ENCODE results near the gene ABCC5. TPM values are rescaled to one million over a fixed set of nuclear protein-coding genes. Genes with fewer than 3 reads are reported as not detected.

ABCC5 gene
- total RNA-seq, 1 experiment from 2014 or later, result 37.6 TPM

DNA sequence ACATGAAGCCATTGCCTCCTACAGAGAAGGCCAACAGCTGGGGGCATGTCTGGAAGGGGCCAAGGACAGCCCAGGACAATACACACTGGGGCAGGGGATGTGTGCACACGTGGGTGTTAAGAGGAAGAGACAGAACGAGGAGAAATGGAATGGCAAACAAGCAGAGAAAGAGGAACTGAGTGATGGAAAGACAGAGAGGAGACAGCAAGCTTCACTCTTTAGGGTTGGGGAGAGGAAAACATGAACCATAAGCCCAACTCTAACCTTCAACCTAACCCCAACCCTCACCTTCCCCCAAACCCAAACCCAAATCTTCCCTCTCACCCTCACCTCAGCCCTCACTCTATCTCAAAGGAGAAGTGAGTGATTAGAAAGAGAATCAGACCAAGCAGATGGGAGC, 121.1 kb downstream of the ABCC5 start:
- Mint-ChIP-seq H3K27me3 (ENCODE audit: low read depth) (peaks cover 6% of the 10 kb centered on the region; the same call in 1 of the 2 replicates), H3K36me3 (ENCODE audit: insufficient read depth in 1 of 3, low read depth in 3 of 3) (0 out of 7 replicates have a peak, but pooled peaks cover 0 to 2% (median 0%) of the 10 kb centered on the region in 3 experiments), H3K4me3 (no peak overlapping the region), H3K9me3 (peaks cover 5 to 6% of the 10 kb centered on the region in 2 experiments; a peak in 2 of 5 replicates), H3K27ac (no peak overlapping the region), H3K4me1 (peaks cover 6% of the 10 kb centered on the region in 2 experiments)
- H3K4ac ChIP-seq (ENCODE audit: low read depth, low read length), result no peak overlapping the region
- no peak overlapping the region for H3K27ac ChIP-seq (ENCODE audit: insufficient read length, low read depth, low read length)
- DNase-seq, result no peak
- H3K18ac ChIP-seq (ENCODE audit: insufficient read length, low read depth, low read length), result no peak overlapping the region
- no peak overlapping the region for H2BK120ac ChIP-seq (ENCODE audit: low read depth, low read length, poor library complexity, severe bottlenecking)
- no peak overlapping the region for H4K91ac ChIP-seq (ENCODE audit: insufficient read length, low read depth, low read length)
- H3K4me1 ChIP-seq (ENCODE audit: insufficient read depth, low read length), result no peaks in the 10 kb centered on the region
- no peak overlapping the region for H2BK20ac ChIP-seq (ENCODE audit: low read depth, low read length, poor library complexity, severe bottlenecking)
- H2AFZ ChIP-seq (ENCODE audit: low read length), result no peak overlapping the region
- no peak overlapping the region for H3T11ph ChIP-seq (ENCODE audit: low read length)
- H4K20me1 ChIP-seq (ENCODE audit: control insufficient read depth, insufficient read depth, insufficient read length), result no peaks in the 10 kb centered on the region
- no peak overlapping the region for H3K14ac ChIP-seq (ENCODE audit: insufficient read depth, low read length)
- TF ChIP-seq, protein P1, sequence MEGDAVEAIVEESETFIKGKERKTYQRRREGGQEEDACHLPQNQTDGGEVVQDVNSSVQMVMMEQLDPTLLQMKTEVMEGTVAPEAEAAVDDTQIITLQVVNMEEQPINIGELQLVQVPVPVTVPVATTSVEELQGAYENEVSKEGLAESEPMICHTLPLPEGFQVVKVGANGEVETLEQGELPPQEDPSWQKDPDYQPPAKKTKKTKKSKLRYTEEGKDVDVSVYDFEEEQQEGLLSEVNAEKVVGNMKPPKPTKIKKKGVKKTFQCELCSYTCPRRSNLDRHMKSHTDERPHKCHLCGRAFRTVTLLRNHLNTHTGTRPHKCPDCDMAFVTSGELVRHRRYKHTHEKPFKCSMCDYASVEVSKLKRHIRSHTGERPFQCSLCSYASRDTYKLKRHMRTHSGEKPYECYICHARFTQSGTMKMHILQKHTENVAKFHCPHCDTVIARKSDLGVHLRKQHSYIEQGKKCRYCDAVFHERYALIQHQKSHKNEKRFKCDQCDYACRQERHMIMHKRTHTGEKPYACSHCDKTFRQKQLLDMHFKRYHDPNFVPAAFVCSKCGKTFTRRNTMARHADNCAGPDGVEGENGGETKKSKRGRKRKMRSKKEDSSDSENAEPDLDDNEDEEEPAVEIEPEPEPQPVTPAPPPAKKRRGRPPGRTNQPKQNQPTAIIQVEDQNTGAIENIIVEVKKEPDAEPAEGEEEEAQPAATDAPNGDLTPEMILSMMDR (conservative IDR thresholded peaks at IDR 0.05), result no peak
- no CpG with 5 or more reads among the region's 2 CpGs for WGBS (ENCODE audit: extremely low coverage, insufficient read length, low lambda C conversion rate)
- no peaks in the 10 kb centered on the region for H3K79me1 ChIP-seq (ENCODE audit: insufficient read depth, low read depth, low read length, poor library complexity, severe bottlenecking)
- H3K4me2 ChIP-seq (ENCODE audit: insufficient read depth, insufficient read length, low read length), result no peak overlapping the region
- H3K9ac ChIP-seq (ENCODE audit: extremely low read depth, insufficient read length, low read length), result no peak overlapping the region
- H4K8ac ChIP-seq (replicated peaks; ENCODE audit: insufficient read length, low read depth, low read length), result no peak overlapping the region
- no peak overlapping the region for H2BK5ac ChIP-seq (ENCODE audit: insufficient read length, low read length)
- no peak overlapping the region for H2AK5ac ChIP-seq (ENCODE audit: insufficient read length, low read length)
- no peaks in the 10 kb centered on the region for H3K23me2 ChIP-seq (ENCODE audit: insufficient read length, low read depth, low read length, poor library complexity, severe bottlenecking)
- H2BK12ac ChIP-seq (ENCODE audit: insufficient read length, low read depth, low read length), result no peak overlapping the region
- H3K9me3 ChIP-seq (ENCODE audit: control insufficient read depth, low read depth, low read length), result no peaks in the 10 kb centered on the region
- no peak overlapping the region for H3K23ac ChIP-seq (ENCODE audit: insufficient read length, low read depth, low read length)
- no peak overlapping the region for H3K56ac ChIP-seq (ENCODE audit: insufficient read length, low read depth, low read length)
- no peaks in the 10 kb centered on the region for H3K79me2 ChIP-seq (ENCODE audit: insufficient read depth, low read length)
- H3K27me3 ChIP-seq (ENCODE audit: insufficient read depth, low read length), result no peaks in the 10 kb centered on the region
- no peak overlapping the region for H4K5ac ChIP-seq (ENCODE audit: insufficient read length, low read depth, low read length)
- H2BK15ac ChIP-seq (ENCODE audit: low read depth, low read length), result no peak overlapping the region
